HG03571 (cell line): ENCODE data around the gene DIO3.
"Not testable (repeated sequence)": the region's sequence is repeated elsewhere in the genome, so short reads cannot be mapped to it uniquely, and the experiment has no call there.

Experiments used
- ATAC-seq: cut with Tn5 transposase; IDR thresholded peaks from one replicate; pipeline ENCODE4 v1.9.1; 2021; ENCODE audit not compliant: unreplicated experiment

The DIO3 gene

DNA sequence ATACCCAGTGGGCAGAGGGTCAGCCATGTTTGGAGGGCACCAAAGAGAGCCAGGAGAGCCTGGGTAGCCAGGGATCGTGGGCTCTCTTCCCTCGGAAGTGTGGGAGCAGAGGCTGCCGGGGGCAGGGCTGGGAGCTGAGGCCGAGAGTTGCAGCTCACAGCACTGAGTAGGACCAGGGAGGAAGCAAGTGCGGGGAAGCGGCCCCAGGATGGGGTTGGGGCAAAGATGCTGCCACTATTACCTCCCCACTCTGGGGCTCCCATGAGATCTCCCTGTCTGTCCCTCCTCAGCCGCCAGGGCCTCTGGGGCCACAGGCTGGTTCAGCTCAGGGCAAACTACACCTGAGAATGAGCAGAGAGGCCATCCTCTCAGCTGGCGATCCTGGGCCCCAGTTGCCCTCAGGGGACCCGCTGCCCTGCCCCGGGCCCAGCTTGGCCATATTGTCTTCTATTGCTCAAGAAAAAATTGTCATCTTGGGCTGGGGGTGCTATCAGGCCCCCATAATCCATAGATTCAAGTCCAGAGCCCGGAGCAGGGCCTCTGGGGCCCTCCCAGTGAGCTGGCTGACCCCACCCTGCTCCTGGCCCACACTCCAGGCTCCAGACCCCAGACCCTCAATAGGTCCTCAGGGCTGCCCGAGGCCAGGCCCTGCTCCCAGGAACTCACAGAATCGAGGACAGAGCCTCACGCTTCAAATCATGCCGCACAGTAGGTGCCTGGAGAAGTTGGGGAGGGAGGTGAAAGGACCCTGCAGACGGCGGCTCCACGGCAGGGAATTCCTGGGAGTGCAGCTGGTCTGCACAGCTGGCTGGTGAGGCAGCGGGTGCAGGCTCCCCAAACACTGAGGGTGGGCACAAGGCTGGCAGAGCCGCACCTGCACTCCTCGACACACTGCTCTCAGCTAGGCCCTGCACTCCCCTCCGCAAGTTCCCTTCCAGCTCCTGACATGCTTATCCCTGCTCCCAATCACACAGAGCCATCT lies 20.5 kb upstream of the DIO3 start:
- ATAC-seq: no peak

DNA sequence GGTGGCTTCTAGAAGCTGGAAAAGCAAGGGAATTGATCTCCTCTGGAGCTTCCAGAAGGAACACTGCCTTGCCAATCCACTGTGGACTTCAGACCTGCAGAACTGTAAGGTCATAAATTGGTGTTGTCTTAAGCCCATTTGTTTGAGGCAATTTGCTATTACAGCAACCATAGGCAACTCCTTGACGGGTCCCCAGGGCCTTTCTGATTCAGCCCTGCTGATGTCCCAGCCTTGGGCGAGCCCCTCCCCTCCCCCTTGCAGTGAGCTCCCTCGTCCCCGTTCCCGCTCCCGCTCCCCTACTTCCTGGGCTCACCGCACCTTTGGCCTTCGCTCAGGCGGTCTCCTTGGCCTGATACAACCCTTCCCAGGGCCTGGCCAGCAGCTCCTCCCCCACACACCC lies 18.9 kb upstream of the DIO3 start:
- ATAC-seq: no peak

DNA sequence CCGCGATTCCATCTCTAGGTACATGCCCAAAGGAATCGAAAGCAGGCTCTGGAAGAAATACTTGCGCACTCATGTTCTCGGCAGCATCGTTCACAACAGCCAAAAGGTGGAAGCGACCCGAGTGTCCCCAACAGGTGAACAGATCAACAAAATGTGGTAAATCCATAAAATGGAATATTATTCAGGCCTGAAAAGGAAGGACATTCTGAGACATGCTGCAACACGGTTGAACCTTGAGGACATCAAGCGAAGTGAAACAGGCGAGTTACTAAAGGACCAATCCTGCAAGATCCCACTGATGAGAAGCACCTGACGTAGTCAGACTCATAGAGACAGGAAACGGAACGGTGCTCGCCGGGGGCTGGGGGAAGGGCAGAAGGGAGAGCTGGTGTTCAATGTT lies 17.5 kb upstream of the DIO3 start:
- no peak for ATAC-seq

DNA sequence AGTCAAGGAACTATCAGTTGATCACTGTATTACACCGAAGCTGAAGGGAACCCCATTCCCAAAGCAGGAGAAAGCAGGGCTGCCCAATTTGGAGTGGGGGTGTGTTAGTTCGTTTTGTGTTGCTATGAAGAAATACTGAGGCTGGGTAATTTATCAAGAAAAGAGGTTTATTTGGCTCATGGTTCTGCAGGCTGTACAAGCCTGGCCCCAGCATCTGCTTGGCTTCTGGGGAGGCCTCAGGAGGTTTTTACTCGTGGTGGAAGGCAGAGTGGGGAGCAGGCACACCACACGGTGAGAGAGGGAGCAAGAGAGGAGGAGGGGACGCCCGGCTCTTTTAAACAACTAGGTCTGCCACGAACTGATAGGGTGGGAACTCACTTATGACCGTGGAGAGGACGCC lies 16.7 kb upstream of the DIO3 start:
- no peak for ATAC-seq

DNA sequence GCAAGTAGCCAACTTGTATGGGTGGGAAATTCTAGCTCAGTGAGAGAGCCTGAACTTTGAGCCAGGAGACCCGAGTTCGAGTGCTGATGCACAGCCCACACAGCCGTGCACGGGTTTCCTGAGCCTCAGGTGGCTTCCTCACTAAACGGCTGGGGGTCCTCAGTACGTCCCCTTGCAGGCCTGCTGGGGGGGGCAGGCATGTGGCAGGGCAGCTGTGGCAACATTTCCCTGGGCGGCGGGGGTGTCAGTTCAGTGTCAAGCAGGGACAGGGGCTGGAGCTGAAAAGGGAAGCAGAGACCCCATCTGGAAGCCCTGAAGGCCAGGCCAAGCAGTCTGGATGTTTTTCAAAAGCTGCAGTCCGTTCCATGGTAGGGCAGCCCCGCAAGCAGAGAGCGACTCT lies 14.6 kb upstream of the DIO3 start:
- ATAC-seq: no peak

DNA sequence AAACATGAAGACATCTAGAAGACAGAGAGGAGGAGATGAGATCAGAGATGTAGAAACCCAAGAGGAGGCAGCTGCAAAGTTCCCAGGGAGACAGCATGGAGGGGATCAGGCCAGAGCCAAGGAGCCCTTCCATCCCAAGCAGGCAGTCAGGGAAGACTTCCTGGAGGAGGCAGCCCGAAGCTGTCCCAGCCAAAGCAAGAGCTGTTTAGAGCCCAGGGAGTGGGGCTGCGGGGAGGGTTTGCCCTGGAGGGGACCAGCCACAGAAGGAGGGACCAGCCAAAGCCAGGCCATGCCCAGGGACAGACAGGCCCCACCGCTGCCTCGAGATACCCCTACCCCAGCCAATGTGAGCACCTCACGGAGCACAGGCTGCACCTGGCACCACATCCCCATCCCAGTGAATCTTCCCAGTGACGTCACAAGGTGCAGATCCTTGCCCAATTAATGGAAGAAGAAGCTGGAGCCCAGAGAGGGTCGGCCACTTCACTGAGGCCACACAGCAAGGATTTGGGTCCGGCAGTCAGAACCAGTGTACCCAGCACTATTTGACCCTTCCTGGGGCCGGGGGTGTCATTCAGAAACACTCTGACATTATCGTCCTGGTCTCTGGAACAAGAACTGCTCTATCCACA lies 14.1 kb upstream of the DIO3 start:
- ATAC-seq: no peak

DNA sequence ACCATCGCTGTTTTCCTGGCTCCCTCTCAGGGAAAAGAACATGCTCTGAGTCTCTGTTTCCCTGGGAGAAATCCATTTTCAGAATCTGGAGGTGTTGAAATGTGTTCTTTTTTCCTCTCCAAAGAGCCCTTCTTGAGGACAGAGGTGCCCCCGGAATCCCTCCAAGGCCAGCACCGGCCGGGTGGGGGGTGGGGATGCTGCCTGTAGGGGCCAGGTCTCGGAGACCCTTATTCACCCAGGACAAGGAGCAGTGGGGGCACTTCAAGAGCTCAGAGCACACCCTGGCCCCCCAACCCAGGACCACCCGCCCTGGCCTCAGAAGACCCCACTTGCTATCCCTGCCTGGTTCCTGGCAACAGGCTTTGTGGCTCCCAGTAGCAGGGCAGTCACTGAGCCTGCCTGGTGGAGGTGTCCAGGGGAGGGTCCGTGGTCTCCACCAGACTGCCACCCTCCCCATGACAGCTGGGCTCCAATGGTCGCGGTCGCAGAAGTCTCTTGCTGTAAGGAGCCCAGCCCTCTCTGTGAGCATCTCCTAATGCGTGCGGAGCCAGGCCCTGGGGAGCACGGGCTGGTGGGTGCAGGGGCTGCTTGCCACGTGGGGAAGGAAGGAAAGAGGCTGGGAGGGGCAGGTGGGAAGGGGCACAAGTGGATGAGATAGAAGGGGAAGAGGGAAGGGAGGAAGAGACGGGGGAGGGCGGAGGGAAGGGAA lies 13.2 kb upstream of the DIO3 start:
- no peak for ATAC-seq

DNA sequence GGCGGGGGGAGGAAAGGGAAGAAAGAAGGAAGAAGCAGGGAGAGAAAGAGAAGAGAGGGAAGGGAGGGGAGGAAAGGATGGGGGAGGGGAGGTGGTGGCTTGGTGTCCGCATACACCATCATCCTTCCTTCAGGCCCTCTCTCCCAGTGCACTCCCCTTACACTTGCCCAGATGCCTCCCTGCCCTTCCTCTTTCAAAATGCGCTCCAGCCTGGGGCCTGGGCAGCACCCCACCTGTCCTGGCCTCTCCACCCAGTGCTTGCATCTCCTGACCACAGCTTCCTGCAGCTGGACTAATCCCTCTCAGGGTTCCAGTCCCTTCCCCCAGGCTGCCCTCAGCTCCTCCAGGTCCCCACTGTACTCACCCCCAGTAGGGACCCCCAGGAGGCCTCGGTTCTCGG lies 12.6 kb upstream of the DIO3 start:
- ATAC-seq: no peak

DNA sequence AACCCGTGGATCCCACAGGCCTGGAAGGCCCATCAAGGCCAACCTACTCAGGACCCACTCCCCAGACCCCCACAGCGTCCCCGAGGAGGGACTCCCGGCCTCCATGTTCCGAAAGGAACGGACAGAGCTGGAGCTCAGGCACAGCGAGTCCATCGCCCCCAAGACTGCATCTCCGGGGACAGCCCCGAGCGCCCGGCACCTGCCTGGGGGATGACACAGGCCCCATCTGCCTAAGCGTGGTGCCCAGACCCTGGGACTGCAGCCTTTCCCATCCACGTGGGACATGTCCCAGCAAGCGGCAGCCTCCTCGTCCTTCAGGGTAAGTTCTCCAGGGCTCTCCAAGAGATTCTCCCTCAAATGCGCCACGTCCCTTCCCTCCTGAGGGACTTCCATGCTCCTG lies 12.1 kb upstream of the DIO3 start:
- ATAC-seq: no peak

DNA sequence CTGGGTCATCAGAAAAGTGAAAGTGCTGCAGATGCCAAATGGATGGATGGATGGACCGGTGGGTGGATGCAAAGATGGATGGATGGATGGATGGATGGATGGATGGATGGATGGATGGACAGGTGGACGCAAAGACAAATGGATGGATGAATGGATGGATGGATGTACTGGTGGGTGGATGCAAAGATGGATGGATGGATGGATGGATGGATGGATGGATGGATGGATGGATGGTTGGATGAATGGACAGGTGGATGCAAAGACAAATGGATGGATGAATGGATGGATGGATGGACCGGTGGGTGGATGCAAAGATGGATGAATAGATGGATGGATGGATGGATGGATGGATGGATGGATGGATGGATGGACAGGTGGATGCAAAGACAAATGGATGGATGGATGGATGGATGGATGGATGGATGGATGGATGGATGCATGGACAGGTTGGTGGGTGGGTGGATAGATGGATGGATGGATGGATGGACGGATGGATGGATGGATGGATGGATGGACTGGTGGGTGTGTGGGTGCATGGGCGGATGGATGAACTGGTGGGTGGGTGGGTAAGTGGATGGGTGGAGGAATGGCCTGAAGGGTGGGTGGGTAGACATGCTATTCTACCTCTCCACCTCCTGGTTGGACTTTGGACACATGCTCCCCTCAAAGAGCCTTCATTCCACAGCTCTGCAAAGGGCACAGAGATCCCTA lies 10.9 kb upstream of the DIO3 start:
- ATAC-seq: not testable (repeated sequence)

DNA sequence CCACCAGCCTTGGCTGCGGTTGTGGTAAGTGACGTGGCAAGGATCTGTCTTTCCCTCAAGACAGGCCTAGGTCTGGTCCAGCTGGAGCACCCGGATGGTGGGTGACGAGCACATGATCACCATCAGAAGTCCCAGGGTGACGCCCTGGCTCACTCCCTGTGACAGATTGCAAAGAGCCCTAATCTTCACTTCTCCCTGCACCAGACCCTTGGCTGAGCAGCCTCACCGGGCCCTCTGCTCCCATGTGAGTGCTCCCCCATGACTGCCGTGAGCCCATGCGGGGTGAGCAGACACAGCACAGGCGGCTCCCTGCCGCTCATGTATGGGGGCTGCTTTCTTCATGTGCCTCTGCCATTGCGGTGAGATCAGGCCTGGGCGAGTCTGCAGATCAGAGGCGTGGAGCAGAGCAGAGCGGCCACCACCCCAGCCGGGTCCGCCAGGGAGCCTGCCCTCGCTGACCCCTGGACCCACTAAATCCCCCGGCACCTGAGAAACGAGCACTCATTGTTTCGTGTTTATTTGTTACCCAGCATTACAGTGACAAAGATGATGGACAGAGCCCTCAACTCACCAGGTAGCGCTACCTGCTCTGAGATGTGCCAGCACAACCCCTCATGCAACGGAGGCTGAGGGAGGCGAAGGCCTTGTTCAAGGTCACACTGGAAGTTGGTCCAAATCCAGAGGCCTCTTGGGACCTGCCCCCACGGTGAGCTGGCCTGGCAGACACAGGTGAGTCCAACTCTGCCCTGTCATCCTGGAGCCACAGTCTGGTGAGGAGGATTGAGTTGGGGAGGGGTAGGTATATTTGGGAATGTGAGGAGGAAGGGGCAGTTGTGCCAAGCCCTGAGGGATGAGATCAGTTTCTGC lies 9.3 kb upstream of the DIO3 start:
- no peak for ATAC-seq

DNA sequence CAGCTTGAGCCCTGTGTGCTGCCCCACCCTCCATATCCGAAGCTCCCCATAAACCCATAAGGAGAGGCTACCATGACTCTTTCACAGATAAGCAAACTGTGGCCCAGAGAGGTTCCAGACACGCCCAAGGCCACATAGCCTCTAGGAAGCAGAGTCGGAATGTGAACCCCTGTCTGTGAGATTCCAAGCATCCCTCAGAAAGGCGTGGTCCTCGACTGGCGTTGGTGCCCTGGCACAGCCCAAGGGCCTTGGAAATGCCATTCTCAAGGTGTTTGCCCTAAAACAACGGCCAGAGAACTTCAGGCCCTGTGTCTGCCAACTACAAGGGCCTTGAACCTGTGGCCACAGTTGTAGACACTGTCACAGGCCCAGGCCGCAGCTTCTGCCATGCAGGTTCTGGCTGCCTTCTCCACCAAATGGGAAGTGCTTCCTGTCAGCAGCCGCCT lies 8.5 kb upstream of the DIO3 start:
- no peak for ATAC-seq

DNA sequence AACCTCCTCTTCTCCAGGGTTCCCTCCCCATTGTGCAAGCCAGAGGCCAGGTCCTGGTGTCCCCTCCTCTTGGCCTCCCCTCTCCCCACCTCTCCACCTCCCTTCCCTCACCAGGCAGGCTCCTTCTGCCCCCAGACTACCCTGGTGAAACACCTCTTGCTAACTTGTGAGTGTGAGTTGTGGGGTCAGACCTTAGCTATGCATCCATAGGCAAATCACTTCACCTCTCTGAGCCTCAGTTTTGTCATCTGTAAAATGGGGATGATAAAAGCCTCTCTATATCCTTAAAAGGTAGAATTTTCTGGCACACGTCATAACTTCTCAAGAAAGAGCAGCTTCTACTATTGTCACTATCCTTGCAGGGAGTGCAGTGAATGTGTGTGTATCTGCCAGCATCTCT lies 7.9 kb upstream of the DIO3 start:
- ATAC-seq: no peak

DNA sequence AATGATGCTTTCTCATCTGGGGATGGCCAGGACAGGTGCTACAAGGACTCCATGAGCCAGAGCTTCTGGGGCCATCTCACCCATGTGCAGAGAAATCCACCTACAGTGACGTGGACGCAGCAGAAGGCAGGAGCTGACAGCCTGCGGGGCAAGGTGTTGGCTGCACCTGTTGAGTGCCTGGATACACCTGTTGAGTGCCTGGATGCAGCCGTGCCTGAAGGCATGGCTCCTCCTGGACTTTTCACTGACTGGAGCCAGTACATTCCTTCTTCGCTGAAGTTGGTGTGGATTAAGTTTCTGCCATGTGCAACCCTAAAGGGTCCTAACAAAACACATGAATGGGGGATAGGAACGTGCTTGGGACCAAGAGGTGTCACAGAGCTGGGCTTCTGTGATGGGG lies 7.4 kb upstream of the DIO3 start:
- no peak for ATAC-seq

DNA sequence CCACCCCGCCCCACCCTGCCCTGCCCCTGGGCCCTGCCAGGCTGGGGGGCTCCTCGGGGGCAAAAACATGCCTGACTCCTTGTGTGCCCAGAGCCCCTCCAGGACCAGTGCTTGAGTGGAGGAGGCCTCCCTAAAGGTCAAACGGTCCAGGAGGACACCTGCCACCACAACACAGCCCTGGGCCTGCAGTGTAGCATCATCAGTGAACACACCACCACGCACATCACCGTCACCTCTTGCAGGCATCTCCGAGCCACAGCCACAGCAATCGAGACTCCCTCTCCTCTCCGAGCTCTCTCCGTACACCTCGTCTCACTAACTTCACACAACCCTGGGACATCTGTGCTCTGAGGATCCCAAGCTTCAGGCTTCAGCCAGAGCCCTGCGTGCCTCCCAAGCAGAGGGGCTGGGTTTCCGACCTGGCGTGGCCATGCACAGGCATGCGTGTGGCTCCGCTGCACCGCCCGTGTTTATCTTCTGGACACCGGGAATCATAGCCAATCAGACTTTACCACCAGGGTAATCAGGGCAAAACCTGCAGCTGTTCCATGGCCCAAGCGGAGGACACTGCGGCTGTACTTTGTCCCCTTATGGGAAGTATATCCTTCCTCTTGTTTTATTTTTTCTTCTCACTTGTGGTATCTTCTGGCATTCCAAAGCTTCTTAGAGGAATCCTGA lies 6.2 kb upstream of the DIO3 start:
- ATAC-seq: no peak

DNA sequence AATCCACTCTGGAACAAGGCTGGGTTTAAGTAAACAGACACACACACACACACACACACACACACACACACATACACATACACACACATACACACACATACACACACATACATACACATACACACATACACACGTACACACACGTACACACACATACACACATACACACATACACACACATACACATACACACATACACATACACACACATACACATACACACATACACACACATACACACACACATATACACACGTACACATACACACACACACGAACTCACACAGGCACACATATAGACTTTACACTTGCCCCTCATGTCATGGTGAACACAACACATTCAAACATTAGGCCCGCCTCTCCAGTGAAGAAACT lies 5.6 kb upstream of the DIO3 start:
- not testable (repeated sequence) for ATAC-seq

DNA sequence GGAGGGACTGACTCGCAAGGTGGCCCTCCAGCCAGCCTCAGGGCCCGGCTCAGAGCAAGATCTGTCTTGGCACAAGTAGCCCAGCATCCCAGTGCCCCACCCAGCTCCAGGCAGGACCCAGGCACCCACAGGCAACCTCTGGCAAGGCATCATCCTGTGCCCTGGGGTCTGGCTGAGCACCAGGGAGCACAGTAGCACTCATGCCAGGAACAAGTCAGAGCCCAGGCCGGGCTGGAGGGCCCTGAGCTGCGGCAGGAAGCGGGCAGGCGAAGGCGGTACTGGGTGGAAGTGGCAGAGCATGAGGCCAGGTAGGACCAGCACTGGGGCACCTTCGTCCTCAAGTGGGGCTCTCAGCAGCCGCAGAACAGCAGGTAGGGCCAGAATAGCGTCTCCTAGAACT lies 5.2 kb upstream of the DIO3 start:
- ATAC-seq: no peak

DNA sequence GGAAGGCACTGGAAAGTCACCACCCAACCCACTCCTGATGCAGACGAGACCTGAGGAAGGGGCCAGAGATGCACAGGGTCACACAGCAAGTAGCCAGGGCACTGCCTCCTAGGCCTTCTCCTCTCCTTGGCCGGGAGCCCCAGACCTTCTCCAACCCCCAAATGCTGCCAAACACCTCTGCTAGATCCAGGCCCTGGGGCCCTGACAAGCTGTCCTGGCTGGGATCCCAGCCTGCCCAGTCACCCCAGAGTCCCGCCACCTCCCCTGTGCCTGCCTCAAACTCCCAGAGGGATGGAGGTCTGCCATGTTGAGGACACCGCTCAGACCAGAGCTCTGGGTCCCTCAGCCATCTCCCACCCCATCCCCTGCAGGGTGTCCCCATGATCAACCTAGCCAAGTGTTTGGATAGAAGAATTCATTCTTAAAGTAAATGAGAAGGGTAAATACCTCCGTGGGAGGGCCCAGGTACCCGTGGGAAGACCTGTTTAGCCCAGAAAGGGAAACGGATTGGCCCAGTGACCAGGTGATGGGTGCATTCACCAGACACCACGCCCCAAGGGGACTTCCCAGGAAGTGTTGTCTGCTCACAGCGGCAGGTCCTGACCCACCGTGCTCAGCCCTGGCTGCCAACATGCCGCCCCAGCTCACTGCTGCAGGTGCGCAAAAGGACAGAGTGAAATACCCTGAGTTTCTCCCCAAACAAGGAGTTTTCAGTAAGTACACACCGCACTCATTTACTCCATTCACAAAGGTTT lies 4.6 kb upstream of the DIO3 start:
- ATAC-seq: no peak

DNA sequence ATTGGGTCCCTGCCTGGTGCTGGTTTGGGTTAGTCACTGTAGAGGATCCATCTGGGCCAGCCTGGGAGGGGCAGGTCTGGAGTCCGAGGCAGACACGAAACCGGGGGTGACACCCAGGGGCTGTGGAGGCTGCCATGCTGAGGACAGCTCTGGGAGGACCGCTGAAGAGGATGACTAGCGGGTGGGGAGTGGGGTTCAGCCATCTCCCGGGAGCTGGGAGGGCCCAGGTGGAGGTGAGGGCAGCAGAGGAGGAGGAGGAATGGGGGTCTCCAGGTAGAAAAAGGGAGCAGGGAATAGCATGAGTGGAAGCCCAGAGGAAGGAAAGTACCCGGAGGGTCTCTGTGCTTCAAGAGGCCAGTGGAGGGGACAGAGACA lies 4.0 kb upstream of the DIO3 start:
- ATAC-seq: no peak
